NCI-H460 (cell line): Measurements from ENCODE around the gene LYPD8. TPM values are rescaled to one million over a fixed set of nuclear protein-coding genes. Genes with fewer than 3 reads are reported as not detected.
"Not testable (repeated sequence)": the region's sequence is repeated elsewhere in the genome, so short reads cannot be mapped to it uniquely, and the experiment has no call there.

Source experiments
- DNase-seq: peaks from one replicate; pipeline ENCODE4 v3.0.0-alpha.2; 2016; ENCODE audit warnings: low read depth; ENCODE audit errors: extremely low read depth
- polyA plus RNA-seq: library from polyadenylated mRNA; depleted of rRNA; stranded (reverse); fragments of >200 nt; gene quantifications from 2 replicates; pipeline ENCODE4 v1.2.3, GENCODE V29; 2014; cell fraction: nucleus; rRNA removed
- total RNA-seq: library from RNA; depleted of rRNA; stranded (reverse); fragments of >200 nt; shearing (Covaris generic); gene quantifications from 2 replicates; pipeline ENCODE4 v1.2.3, GENCODE V29; 2014; rRNA removed

Gene LYPD8
- total RNA-seq: not detected in 2 replicates
- not detected in 2 replicates for polyA plus RNA-seq

- DNase-seq: no peak
Measured at GRCh38 chr1:248755517-248755916, at the start of gene LYPD8. LYPD8 (minus strand) TSS chr1:248755759; CDS start chr1:248751081, 4,678 bp downstream.

GRCh38 chr1:248804771-248805681 lies 49.5 kb upstream of the LYPD8 start:
- no peak for DNase-seq

GRCh38 chr1:248803501-248803900 lies 47.9 kb upstream of the LYPD8 start:
- DNase-seq: not testable (repeated sequence)

GRCh38 chr1:248802454-248802853 lies 46.9 kb upstream of the LYPD8 start:
- DNase-seq: no peak

- DNase-seq: no peak
Measured at GRCh38 chr1:248800459-248800858, 44.9 kb upstream of the LYPD8 start.

GRCh38 chr1:248798791-248799190 lies 43.2 kb upstream of the LYPD8 start:
- no peak for DNase-seq

GRCh38 chr1:248794663-248795062 lies 39.1 kb upstream of the LYPD8 start:
- DNase-seq: not testable (repeated sequence)

- DNase-seq: no peak
Measured at GRCh38 chr1:248793592-248793991, 38.0 kb upstream of the LYPD8 start.

- DNase-seq: no peak
Measured at GRCh38 chr1:248792342-248792741, 36.8 kb upstream of the LYPD8 start.

GRCh38 chr1:248791010-248791409 lies 35.5 kb upstream of the LYPD8 start:
- no peak for DNase-seq

GRCh38 chr1:248790456-248790855 lies 34.9 kb upstream of the LYPD8 start:
- DNase-seq: no peak

- not testable (repeated sequence) for DNase-seq
Measured at GRCh38 chr1:248789337-248789736, 33.8 kb upstream of the LYPD8 start.

GRCh38 chr1:248788327-248788726 lies 32.8 kb upstream of the LYPD8 start:
- no peak for DNase-seq

- no peak for DNase-seq
Measured at GRCh38 chr1:248787430-248787829, 31.9 kb upstream of the LYPD8 start.

GRCh38 chr1:248786156-248786555 lies 30.6 kb upstream of the LYPD8 start:
- no peak for DNase-seq

GRCh38 chr1:248783367-248783766 lies 27.8 kb upstream of the LYPD8 start:
- no peak for DNase-seq

GRCh38 chr1:248782416-248783141 lies 27.0 kb upstream of the LYPD8 start:
- no peak for DNase-seq

GRCh38 chr1:248779350-248779749 lies 23.8 kb upstream of the LYPD8 start:
- no peak for DNase-seq

GRCh38 chr1:248778906-248779305 lies 23.3 kb upstream of the LYPD8 start:
- DNase-seq: no peak

- DNase-seq: no peak
Measured at GRCh38 chr1:248776991-248777390, 21.4 kb upstream of the LYPD8 start.

GRCh38 chr1:248775441-248775840 lies 19.9 kb upstream of the LYPD8 start:
- DNase-seq: no peak

- no peak for DNase-seq
Measured at GRCh38 chr1:248759644-248760043, 4.1 kb upstream of the LYPD8 start.
